Fibroblast of lung (primary cell): Measurements from ENCODE around the gene FAM25G.
"Not testable (repeated sequence)": the region's sequence is repeated elsewhere in the genome, so short reads cannot be mapped to it uniquely, and the experiment has no call there.

Experiments used
- EZH2 ChIP-seq: IDR thresholded peaks from 2 replicates; pipeline ENCODE4 v1.5.1; 2012; ENCODE audit warnings: low read length, control low read depth, mild to moderate bottlenecking; ENCODE audit errors: missing control alignments
- TF ChIP-seq, protein P1 (sequence below), 2 donors: IDR thresholded peaks in 1 of 2; conservative IDR thresholded peaks in 1 of 2; 1 replicate in 1 of 2; 2 replicates in 1 of 2; pipeline ENCODE4 v1.5.1; 2011 to 2012; ENCODE audit warnings: low read length in 2 of 2, control low read depth in 1 of 2, inconsistent platforms in 1 of 2, low read depth in 1 of 2, mild to moderate bottlenecking in 1 of 2

DNA sequence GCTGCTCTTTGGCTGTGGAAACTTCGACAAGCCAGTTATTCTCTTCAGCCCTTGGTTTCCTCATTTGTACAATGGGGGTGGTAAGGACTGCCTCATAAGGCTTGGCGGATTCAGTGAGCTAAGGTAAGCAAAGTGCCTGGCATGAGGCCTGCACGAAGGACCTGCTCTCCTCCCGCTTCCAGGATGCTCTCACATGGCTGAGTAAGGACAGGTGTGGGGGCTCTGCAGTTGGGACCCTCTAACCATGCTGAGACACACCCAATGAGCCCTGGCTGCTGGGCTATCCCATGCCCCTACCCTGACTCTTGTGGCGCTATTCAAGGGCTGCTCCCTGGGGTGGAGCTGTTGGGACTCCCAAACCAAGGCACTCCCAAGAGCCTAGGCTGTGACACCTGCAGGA, 16.4 kb downstream of the FAM25G start:
- TF ChIP-seq, protein P1, sequence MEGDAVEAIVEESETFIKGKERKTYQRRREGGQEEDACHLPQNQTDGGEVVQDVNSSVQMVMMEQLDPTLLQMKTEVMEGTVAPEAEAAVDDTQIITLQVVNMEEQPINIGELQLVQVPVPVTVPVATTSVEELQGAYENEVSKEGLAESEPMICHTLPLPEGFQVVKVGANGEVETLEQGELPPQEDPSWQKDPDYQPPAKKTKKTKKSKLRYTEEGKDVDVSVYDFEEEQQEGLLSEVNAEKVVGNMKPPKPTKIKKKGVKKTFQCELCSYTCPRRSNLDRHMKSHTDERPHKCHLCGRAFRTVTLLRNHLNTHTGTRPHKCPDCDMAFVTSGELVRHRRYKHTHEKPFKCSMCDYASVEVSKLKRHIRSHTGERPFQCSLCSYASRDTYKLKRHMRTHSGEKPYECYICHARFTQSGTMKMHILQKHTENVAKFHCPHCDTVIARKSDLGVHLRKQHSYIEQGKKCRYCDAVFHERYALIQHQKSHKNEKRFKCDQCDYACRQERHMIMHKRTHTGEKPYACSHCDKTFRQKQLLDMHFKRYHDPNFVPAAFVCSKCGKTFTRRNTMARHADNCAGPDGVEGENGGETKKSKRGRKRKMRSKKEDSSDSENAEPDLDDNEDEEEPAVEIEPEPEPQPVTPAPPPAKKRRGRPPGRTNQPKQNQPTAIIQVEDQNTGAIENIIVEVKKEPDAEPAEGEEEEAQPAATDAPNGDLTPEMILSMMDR (conservative IDR thresholded peaks at IDR 0.05 in 1 of 2, IDR thresholded peaks at IDR 0.05 in 1 of 2; ENCODE audit: low read depth in 1 of 2, low read length in 2 of 2): not testable (repeated sequence)
- not testable (repeated sequence) for TF ChIP-seq EZH2
